ENCODE results near the gene ZNF618. TPM values are rescaled to one million over a fixed set of nuclear protein-coding genes. Genes with fewer than 3 reads are reported as not detected.

The ZNF618 gene
- total RNA-seq, 4 donors from 2014 or later: 2.9 to 5.8 (median 4.2) TPM

DNA sequence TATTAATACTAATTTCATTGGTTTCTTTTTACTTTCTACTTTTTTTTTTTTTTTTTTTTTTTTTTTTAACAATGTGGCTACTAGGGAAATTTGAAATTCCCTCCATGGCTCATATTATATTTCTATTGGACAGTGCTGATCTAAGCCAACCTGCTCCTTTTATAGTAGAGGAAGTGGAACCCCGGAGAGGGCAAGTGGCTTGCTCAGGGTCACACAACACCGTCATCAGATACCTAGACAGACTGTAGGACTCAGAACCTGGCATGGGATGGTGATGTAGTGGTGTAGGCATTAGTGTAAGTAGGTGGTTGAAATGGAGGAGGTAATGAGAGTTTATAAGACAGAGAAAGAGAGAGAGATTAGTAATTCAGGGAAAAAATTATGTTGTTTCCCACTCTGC lies 10.8 kb downstream of the ZNF618 start:
- no peaks in the 10 kb centered on the region for H3K27me3 ChIP-seq
- no peaks in the 10 kb centered on the region for H3K9me3 ChIP-seq
- DNase-seq (ENCODE audit: low spot score in 2 of 2): no peak
- peaks cover 38% of the 10 kb centered on the region for H3K4me1 ChIP-seq
- no peak overlapping the region for H3K27ac ChIP-seq
- peak overlapping the region; percentile 36 for H3K4me3 ChIP-seq
- 54% methylated on average over 2 of the region's 2 CpGs for WGBS
- TF ChIP-seq, protein P1, sequence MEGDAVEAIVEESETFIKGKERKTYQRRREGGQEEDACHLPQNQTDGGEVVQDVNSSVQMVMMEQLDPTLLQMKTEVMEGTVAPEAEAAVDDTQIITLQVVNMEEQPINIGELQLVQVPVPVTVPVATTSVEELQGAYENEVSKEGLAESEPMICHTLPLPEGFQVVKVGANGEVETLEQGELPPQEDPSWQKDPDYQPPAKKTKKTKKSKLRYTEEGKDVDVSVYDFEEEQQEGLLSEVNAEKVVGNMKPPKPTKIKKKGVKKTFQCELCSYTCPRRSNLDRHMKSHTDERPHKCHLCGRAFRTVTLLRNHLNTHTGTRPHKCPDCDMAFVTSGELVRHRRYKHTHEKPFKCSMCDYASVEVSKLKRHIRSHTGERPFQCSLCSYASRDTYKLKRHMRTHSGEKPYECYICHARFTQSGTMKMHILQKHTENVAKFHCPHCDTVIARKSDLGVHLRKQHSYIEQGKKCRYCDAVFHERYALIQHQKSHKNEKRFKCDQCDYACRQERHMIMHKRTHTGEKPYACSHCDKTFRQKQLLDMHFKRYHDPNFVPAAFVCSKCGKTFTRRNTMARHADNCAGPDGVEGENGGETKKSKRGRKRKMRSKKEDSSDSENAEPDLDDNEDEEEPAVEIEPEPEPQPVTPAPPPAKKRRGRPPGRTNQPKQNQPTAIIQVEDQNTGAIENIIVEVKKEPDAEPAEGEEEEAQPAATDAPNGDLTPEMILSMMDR (IDR thresholded peaks at IDR 0.05): no peak
- H3K36me3 ChIP-seq: no peaks in the 10 kb centered on the region

DNA sequence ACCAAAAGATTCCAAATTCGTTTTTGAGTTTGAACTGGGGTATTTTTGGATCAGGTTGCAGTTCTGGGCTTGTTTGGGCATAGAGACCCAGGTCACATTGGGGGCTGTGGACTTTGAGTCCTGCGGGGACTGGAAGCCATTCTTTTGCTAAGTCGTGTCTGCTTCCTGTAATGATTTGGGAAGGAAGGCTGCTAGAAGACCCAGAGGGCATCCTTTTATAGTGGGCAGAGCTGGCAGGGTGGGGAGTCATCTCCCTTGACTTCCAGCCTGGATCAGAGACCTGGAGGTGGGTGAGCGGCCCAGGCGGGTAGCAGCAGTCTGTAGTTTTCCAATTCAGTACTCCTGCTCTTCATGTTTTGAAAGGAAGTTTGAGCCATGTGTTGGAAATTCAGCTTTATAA lies 11.3 kb downstream of the ZNF618 start:
- Histone ChIP-seq H3K4me1 (peaks cover 38% of the 10 kb centered on the region), H3K27me3 (no peaks in the 10 kb centered on the region), H3K9me3 (no peaks in the 10 kb centered on the region), H3K27ac (no peak overlapping the region), H3K36me3 (no peaks in the 10 kb centered on the region), H3K4me3 (no peak overlapping the region)
- DNase-seq (ENCODE audit: low spot score in 2 of 2): no peak
- TF ChIP-seq POLR2A (IDR thresholded peaks at IDR 0.05) (no peak), EP300 (IDR thresholded peaks at IDR 0.05) (no peak), POLR2AphosphoS5 (IDR thresholded peaks at IDR 0.05) (no peak)
- TF ChIP-seq, protein P1 (IDR thresholded peaks at IDR 0.05): no peak
- WGBS: 81% methylated on average over 5 of the region's 5 CpGs

DNA sequence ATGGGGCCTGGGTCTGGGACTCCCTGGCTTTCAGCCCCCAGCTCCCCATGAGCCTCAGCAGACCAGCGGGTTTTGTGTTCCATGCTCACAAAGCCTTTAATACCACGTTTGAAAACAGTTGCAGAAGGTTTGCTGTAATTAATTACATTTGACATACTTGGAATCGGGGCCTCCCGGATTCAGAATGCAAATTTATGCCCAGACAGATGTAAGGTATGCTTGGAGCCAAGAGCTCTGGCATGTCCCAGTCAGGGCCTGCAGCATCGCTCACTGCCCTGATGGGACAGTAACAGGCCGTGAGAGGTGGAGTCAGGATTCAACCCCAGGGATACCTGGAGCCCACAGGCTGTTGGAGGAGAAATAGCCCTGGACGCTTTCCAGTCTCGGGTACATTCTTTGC lies 12.2 kb downstream of the ZNF618 start:
- Histone ChIP-seq H3K27me3 (no peaks in the 10 kb centered on the region), H3K27ac (no peak overlapping the region), H3K9me3 (no peaks in the 10 kb centered on the region), H3K4me3 (no peak overlapping the region), H3K4me1 (peaks cover 38% of the 10 kb centered on the region), H3K36me3 (no peaks in the 10 kb centered on the region)
- no peak for DNase-seq (ENCODE audit: low spot score in 2 of 2)
- 63% methylated on average over 8 of the region's 8 CpGs for WGBS
- TF ChIP-seq POLR2AphosphoS5 (IDR thresholded peaks at IDR 0.05) (no peak), EP300 (IDR thresholded peaks at IDR 0.05) (no peak), POLR2A (IDR thresholded peaks at IDR 0.05) (no peak)
- TF ChIP-seq, protein P1 (IDR thresholded peaks at IDR 0.05): no peak

DNA sequence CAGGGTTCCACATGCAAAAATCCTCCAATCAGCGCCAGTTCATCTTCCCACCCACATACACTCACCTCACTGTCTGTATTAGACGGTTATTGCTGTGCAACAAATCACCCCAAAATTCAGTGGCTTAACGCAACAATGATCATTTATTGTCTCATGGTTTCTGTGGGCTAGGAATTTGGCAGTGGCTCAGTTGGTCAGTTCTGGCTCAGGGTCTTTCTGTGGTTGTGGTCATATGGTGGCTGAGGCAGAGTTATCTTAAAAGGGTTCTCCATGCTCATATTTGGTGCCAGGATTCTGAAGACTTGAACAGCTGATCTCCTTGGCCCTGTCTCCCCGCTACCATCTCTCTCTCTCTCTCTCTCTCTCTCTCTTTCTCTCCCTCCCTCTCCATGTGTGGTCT lies 12.9 kb downstream of the ZNF618 start:
- Histone ChIP-seq H3K9me3 (no peaks in the 10 kb centered on the region), H3K27me3 (no peaks in the 10 kb centered on the region), H3K4me1 (peaks cover 38% of the 10 kb centered on the region), H3K27ac (no peak overlapping the region), H3K36me3 (no peaks in the 10 kb centered on the region), H3K4me3 (no peak overlapping the region)
- DNase-seq (ENCODE audit: low spot score in 2 of 2): no peak
- WGBS: 93% methylated on average over 4 of the region's 4 CpGs
- TF ChIP-seq POLR2A (IDR thresholded peaks at IDR 0.05) (no peak), POLR2AphosphoS5 (IDR thresholded peaks at IDR 0.05) (no peak), EP300 (IDR thresholded peaks at IDR 0.05) (no peak)
- TF ChIP-seq, protein P1 (IDR thresholded peaks at IDR 0.05): no peak

DNA sequence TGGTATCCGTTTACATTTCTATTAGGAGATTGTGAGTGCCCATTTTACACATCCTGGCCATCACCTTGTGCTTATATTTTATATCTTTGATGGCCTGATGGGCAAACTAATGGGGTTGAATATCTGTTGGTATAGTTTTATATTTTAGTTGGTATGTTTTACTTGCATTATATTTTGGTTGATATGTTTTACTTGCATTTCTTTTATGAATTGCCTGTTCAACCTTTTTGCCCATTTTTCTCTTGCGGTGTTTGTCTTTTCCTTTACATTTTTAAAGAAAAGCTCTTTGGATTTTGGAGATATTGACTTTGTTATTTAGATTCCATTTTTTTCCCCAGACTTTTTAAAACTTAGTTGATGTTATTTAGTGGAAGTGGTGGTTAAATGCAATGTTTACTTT lies 14.6 kb downstream of the ZNF618 start:
- Histone ChIP-seq H3K4me1 (peaks cover 24% of the 10 kb centered on the region), H3K36me3 (no peaks in the 10 kb centered on the region), H3K9me3 (no peaks in the 10 kb centered on the region), H3K27me3 (no peaks in the 10 kb centered on the region), H3K4me3 (no peak overlapping the region), H3K27ac (no peak overlapping the region)
- no peak for TF ChIP-seq POLR2A (IDR thresholded peaks at IDR 0.05)
- TF ChIP-seq, protein P1 (IDR thresholded peaks at IDR 0.05): no peak
- no peak for DNase-seq (ENCODE audit: low spot score in 2 of 2)
- 95% methylated on average over 2 of the region's 2 CpGs for WGBS
